ENCODE measurements around the gene RLIM. TPM values are rescaled to one million over a fixed set of nuclear protein-coding genes. Genes with fewer than 3 reads are reported as not detected.

The RLIM gene
- total RNA-seq, 1 donor from 2014 or later = 60.8 TPM

- H4K20me1 ChIP-seq (ENCODE audit: low read depth) = no peaks in the 10 kb centered on the region
- H3K79me2 ChIP-seq (ENCODE audit: low read depth) = peaks cover 15% of the 10 kb centered on the region
- TF ChIP-seq EZH2 (IDR thresholded peaks at IDR 0.05) (no peak), CTCF (IDR thresholded peaks at IDR 0.05) (no peak), EZH2phosphoT487 (IDR thresholded peaks at IDR 0.05) (no peak)
- H3K4me2 ChIP-seq = no peak overlapping the region
- H3F3A ChIP-seq (ENCODE audit: low read depth) = no peaks in the 10 kb centered on the region
- no peak overlapping the region for H3K4me3 ChIP-seq
- no peak for DNase-seq (ENCODE audit: low spot score)
- no peak overlapping the region for H3K4me3 Mint-ChIP-seq
- H3K36me3 ChIP-seq = peaks cover 26% of the 10 kb centered on the region
- H3K27ac Mint-ChIP-seq = no peak overlapping the region
- no peak overlapping the region for H3K9ac ChIP-seq
- no peaks in the 10 kb centered on the region for H3K4me1 Mint-ChIP-seq
- peaks cover 2% of the 10 kb centered on the region for H3K27me3 Mint-ChIP-seq (ENCODE audit: insufficient read depth, low read depth)
- peaks cover 15% of the 10 kb centered on the region for H3K36me3 Mint-ChIP-seq
- no peaks in the 10 kb centered on the region for H3K9me3 ChIP-seq (ENCODE audit: low read depth)
- H3K27ac ChIP-seq = no peak overlapping the region
- H3K9me3 Mint-ChIP-seq = peaks cover 2% of the 10 kb centered on the region
- no peak overlapping the region for H2AFZ ChIP-seq (replicated peaks)
- no peaks in the 10 kb centered on the region for H3K4me1 ChIP-seq
- H3K27me3 ChIP-seq = no peaks in the 10 kb centered on the region
Observed at GRCh38 chrX:74593593-74593992, 20.8 kb downstream of the RLIM start.

GRCh38 chrX:74585766-74586165 lies 28.7 kb downstream of the RLIM start:
- no peak for TF ChIP-seq EZH2phosphoT487 (IDR thresholded peaks at IDR 0.05)
- TF ChIP-seq EZH2 (IDR thresholded peaks at IDR 0.05) = no peak

GRCh38 chrX:74579597-74580198 lies 34.7 kb downstream of the RLIM start:
- Mint-ChIP-seq H3K9me3 (peaks cover 6% of the 10 kb centered on the region), H3K36me3 (no peaks in the 10 kb centered on the region), H3K4me3 (no peak overlapping the region), H3K27me3 (ENCODE audit: insufficient read depth, low read depth) (no peaks in the 10 kb centered on the region), H3K27ac (no peak overlapping the region), H3K4me1 (no peaks in the 10 kb centered on the region)
- Histone ChIP-seq H3K9ac (no peak overlapping the region), H3K79me2 (ENCODE audit: low read depth) (no peaks in the 10 kb centered on the region), H3K4me3 (no peak overlapping the region), H3K4me2 (no peak overlapping the region), H3K9me3 (ENCODE audit: low read depth) (no peaks in the 10 kb centered on the region), H3K36me3 (no peaks in the 10 kb centered on the region), H4K20me1 (ENCODE audit: low read depth) (no peaks in the 10 kb centered on the region), H3K4me1 (no peaks in the 10 kb centered on the region), H3K27me3 (no peaks in the 10 kb centered on the region), H3F3A (ENCODE audit: low read depth) (no peaks in the 10 kb centered on the region), H3K27ac (no peak overlapping the region), H2AFZ (replicated peaks) (no peak overlapping the region)
- no peak for TF ChIP-seq CTCF (IDR thresholded peaks at IDR 0.05)
- no peak for TF ChIP-seq EZH2 (IDR thresholded peaks at IDR 0.05)
- no peak for TF ChIP-seq EZH2phosphoT487 (IDR thresholded peaks at IDR 0.05)
- DNase-seq (ENCODE audit: low spot score) = no peak

More at GRCh38 chrX:74585766-74586165, 28.7 kb downstream of the RLIM start:
- peaks cover 3% of the 10 kb centered on the region for H3K79me2 ChIP-seq (ENCODE audit: low read depth)
- no peak overlapping the region for H3K27ac ChIP-seq
- no peaks in the 10 kb centered on the region for H4K20me1 ChIP-seq (ENCODE audit: low read depth)
- peaks cover 4% of the 10 kb centered on the region for H3K36me3 Mint-ChIP-seq
- H3K4me3 ChIP-seq = no peak overlapping the region
- no peak overlapping the region for H3K27ac Mint-ChIP-seq
- no peaks in the 10 kb centered on the region for H3F3A ChIP-seq (ENCODE audit: low read depth)
- no peak overlapping the region for H3K4me2 ChIP-seq
- H3K4me3 Mint-ChIP-seq = no peak overlapping the region
- H3K27me3 ChIP-seq = no peaks in the 10 kb centered on the region
- no peak overlapping the region for H2AFZ ChIP-seq (replicated peaks)
- no peaks in the 10 kb centered on the region for H3K9me3 Mint-ChIP-seq
- H3K4me1 Mint-ChIP-seq = no peaks in the 10 kb centered on the region
- no peaks in the 10 kb centered on the region for H3K27me3 Mint-ChIP-seq (ENCODE audit: insufficient read depth, low read depth)
- peaks cover 4% of the 10 kb centered on the region for H3K36me3 ChIP-seq
- no peak for DNase-seq (ENCODE audit: low spot score)
- no peaks in the 10 kb centered on the region for H3K4me1 ChIP-seq
- no peak overlapping the region for H3K9ac ChIP-seq
- H3K9me3 ChIP-seq (ENCODE audit: low read depth) = no peaks in the 10 kb centered on the region

- H3K36me3 ChIP-seq = no peaks in the 10 kb centered on the region
- H3F3A ChIP-seq (ENCODE audit: low read depth) = no peaks in the 10 kb centered on the region
- no peaks in the 10 kb centered on the region for H3K27me3 ChIP-seq
- Mint-ChIP-seq H3K9me3 (peaks cover 6% of the 10 kb centered on the region), H3K36me3 (no peaks in the 10 kb centered on the region), H3K27me3 (ENCODE audit: insufficient read depth, low read depth) (no peaks in the 10 kb centered on the region), H3K27ac (no peak overlapping the region), H3K4me1 (no peaks in the 10 kb centered on the region), H3K4me3 (no peak overlapping the region)
- no peaks in the 10 kb centered on the region for H3K4me1 ChIP-seq
- no peaks in the 10 kb centered on the region for H4K20me1 ChIP-seq (ENCODE audit: low read depth)
- no peak overlapping the region for H3K4me3 ChIP-seq
- no peaks in the 10 kb centered on the region for H3K79me2 ChIP-seq (ENCODE audit: low read depth)
- TF ChIP-seq EZH2 (IDR thresholded peaks at IDR 0.05) (no peak), CTCF (IDR thresholded peaks at IDR 0.05) (no peak), EZH2phosphoT487 (IDR thresholded peaks at IDR 0.05) (no peak)
- no peak for DNase-seq (ENCODE audit: low spot score)
- H3K4me2 ChIP-seq = no peak overlapping the region
- H2AFZ ChIP-seq (replicated peaks) = no peak overlapping the region
- H3K9ac ChIP-seq = no peak overlapping the region
- H3K27ac ChIP-seq = no peak overlapping the region
- H3K9me3 ChIP-seq (ENCODE audit: low read depth) = no peaks in the 10 kb centered on the region
Observed at GRCh38 chrX:74578137-74578536, 36.3 kb downstream of the RLIM start.
